Esophagus (tissue), 2 donors: ENCODE results near the gene ITGB6. TPM values are rescaled to one million over a fixed set of nuclear protein-coding genes. Genes with fewer than 3 reads are reported as not detected.

Experiments used
- H3K27ac ChIP-seq, 2 donors: one replicate each; pipeline ENCODE4 v1.5.1; 2013; ENCODE audit warnings: low read depth in 2 of 2, mild to moderate bottlenecking in 2 of 2, inconsistent platforms in 1 of 2, low read length in 1 of 2, moderate library complexity in 1 of 2
- H3K27me3 ChIP-seq, 2 donors: one replicate each; pipeline ENCODE4 v1.6.1; 2013; ENCODE audit warnings: low read length in 2 of 2, control low read depth in 1 of 2, mild to moderate bottlenecking in 1 of 2; ENCODE audit not compliant: insufficient read depth in 2 of 2, control insufficient read depth in 1 of 2
- H3K36me3 ChIP-seq, 2 donors: one replicate each; pipeline ENCODE4 v1.6.1; 2013; ENCODE audit warnings: low read length in 1 of 2; ENCODE audit not compliant: control insufficient read depth in 2 of 2, insufficient read depth in 2 of 2
- H3K4me1 ChIP-seq, 2 donors: one replicate each; pipeline ENCODE4 v1.6.1; 2013; ENCODE audit warnings: low read length in 1 of 2; ENCODE audit not compliant: control insufficient read depth in 2 of 2, insufficient read depth in 2 of 2
- H3K4me3 ChIP-seq, 2 donors: one replicate each; pipeline ENCODE4 v1.5.1; 2013; ENCODE audit warnings: low read length in 2 of 2, mild to moderate bottlenecking in 2 of 2, low read depth in 1 of 2, moderate library complexity in 1 of 2
- H3K9me3 ChIP-seq, 2 donors: one replicate each; pipeline ENCODE4 v1.6.1; 2013; ENCODE audit warnings: mild to moderate bottlenecking in 2 of 2, low read depth in 1 of 2, low read length in 1 of 2, moderate library complexity in 1 of 2; ENCODE audit not compliant: control insufficient read depth in 2 of 2, insufficient read depth in 1 of 2
- WGBS, 2 donors: extraction: QIAGEN DNeasy Blood & Tissue Kit; methylation state at CpG; one replicate each; pipeline ENCODE4 v1.1.7; 2013; 5-methylcytosine and 5-hydroxymethylcytosine counted together
- polyA plus RNA-seq, 2 donors: library from polyadenylated mRNA; stranded (reverse); fragments of 200-250 nt; gene quantifications; one replicate each; pipeline ENCODE4 v1.2.3, GENCODE V29; 2013
- donor health status: healthy with polysubstance abuse.
- donor health status: Bipolar disorder and iron deficiency.

ITGB6 gene
- polyA plus RNA-seq, 2 donors, result 9.1 to 10.6 TPM

DNA sequence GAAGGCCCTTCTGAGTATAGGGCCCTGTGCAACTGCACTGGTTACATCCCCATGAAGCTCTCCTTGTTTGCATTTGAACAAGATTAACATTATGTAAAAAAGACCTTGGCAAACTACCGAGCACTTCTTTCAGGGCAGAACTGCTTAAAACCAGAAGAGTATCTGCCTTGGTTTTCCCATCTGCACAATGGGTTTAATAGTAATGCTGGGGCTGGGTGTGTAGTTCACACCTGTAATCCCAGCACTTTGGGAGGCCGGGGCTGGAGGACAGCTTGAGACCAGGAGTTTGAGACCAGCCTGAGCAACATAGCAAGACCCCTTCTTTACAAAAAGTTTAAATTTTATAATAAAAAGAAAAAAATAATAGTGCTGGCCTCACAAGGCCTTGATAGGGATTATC is 146.1 kb downstream of the ITGB6 start:
- Histone ChIP-seq H3K27me3 (no peaks in the 10 kb centered on the region), H3K4me3 (no peak overlapping the region), H3K36me3 (no peaks in the 10 kb centered on the region), H3K27ac (no peak overlapping the region), H3K4me1 (peaks cover 2 to 8% of the 10 kb centered on the region in 2 donors), H3K9me3 (no peaks in the 10 kb centered on the region)
- 93 to 95% methylated on average over 2 of the region's 2 CpGs for WGBS, 2 donors

DNA sequence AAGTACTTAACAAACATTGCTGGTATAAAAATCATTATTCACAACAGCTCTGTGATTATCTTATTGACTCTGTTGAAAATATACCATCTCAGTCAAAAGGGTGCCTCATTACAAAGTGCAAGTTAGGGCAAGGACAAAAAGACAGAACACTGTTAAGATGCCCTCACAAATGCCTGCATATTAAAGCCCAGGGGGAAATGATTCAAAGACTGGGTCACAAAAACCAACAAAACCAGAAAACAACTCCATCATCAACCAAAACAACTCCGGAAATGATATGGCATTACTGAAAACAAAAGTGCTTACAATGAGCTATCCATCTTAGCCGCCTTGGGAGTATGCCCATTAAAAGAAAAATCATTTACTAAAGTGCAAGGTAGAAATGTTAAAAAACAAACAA is 147.5 kb downstream of the ITGB6 start:
- Histone ChIP-seq H3K4me1 (peaks cover 2 to 8% of the 10 kb centered on the region in 2 donors), H3K9me3 (no peaks in the 10 kb centered on the region), H3K27me3 (no peaks in the 10 kb centered on the region), H3K4me3 (no peak overlapping the region), H3K27ac (no peak overlapping the region), H3K36me3 (no peaks in the 10 kb centered on the region)
- WGBS, 2 donors, result 60 to 61% methylated on average over 2 of the region's 2 CpGs

DNA sequence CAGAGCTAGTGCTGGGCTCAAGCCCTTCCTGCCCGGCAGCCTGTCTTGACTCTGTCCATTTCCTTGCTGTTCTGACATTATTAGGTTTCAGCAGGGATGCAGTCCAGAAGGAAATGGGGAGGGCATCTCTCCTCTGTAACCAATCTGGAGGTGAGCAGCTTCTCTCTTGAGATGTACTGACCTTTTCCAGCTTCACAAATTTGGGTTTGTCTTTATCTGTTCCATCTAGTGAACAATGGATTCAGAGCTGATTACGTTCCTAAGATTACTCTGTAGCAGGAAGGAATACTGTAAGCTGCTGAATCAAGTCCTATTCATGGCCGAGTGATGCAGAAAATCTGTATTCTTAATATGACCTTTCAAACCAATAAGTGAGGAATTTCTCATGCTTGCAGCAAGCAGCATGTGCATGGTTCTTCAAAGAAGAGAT is 148.7 kb downstream of the ITGB6 start:
- Histone ChIP-seq H3K27me3 (no peaks in the 10 kb centered on the region), H3K9me3 (no peaks in the 10 kb centered on the region), H3K36me3 (no peaks in the 10 kb centered on the region), H3K4me3 (no peak overlapping the region), H3K4me1 (peaks cover 2 to 8% of the 10 kb centered on the region in 2 donors), H3K27ac (no peak overlapping the region)
- 56 to 61% methylated on average over 3 of the region's 3 CpGs for WGBS, 2 donors

DNA sequence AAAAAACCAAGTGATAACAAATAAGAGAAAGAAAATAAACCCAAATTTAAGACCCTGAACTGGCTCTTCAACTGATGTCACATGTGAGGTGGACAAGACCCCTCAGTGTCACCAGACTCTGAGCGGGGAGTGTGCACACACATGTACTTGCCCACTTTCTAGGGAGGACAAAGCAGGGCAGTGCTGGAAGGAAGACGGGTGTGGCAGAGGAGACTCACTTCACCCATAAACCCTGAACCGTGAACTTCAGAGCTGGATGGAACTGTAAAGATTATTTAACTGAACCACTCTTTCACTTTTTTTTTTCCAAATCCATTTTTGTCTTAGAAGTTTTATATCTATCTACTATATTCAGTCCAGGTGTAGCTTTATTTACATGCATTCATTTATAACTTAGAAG is 149.9 kb downstream of the ITGB6 start:
- 75 to 81% methylated on average over 3 of the region's 3 CpGs for WGBS, 2 donors
- Histone ChIP-seq H3K36me3 (no peaks in the 10 kb centered on the region), H3K9me3 (no peaks in the 10 kb centered on the region), H3K4me3 (no peak overlapping the region), H3K27ac (no peak overlapping the region), H3K4me1 (peaks cover 2 to 6% of the 10 kb centered on the region in 2 donors), H3K27me3 (no peaks in the 10 kb centered on the region)

Other genes starting within 250 kb of the ITGB6 start
- 1 to 10 TPM; 3.8 to 6.2 TPM for gene PLA2R1, start 137.7 kb downstream of the ITGB6 start, polyA plus RNA-seq